Superior temporal gyrus (tissue), 1 donor: ENCODE data around the gene RORC.
"Not testable (repeated sequence)": the region's sequence is repeated elsewhere in the genome, so short reads cannot be mapped to it uniquely, and the experiment has no call there.

Source experiments
- DNase-seq: peaks from one replicate; pipeline ENCODE4 v3.0.0-alpha.2; 2016; ENCODE audit errors: extremely low spot score

The RORC gene

GRCh38 chr1:151831605-151832004 lies at the start of gene RORC:
Gene RORC (minus strand): TSS chr1:151831802. CDS start chr1:151831764, 38 bp downstream.
- DNase-seq, result no peak

- no peak for DNase-seq
Measured at GRCh38 chr1:151875419-151876097, 44.0 kb upstream of the RORC start.

- DNase-seq, result not testable (repeated sequence)
Measured at GRCh38 chr1:151872776-151873175, 41.2 kb upstream of the RORC start.

- no peak for DNase-seq
Measured at GRCh38 chr1:151871284-151872030, 39.9 kb upstream of the RORC start.

- DNase-seq, result peak; percentile 69
Measured at GRCh38 chr1:151868486-151868885, 36.9 kb upstream of the RORC start.

GRCh38 chr1:151867765-151868411 lies 36.3 kb upstream of the RORC start:
- DNase-seq, result no peak

GRCh38 chr1:151867321-151867720 lies 35.7 kb upstream of the RORC start:
- DNase-seq, result no peak

- DNase-seq, result no peak
Measured at GRCh38 chr1:151864411-151864810, 32.8 kb upstream of the RORC start.

GRCh38 chr1:151862604-151863003 lies 31.0 kb upstream of the RORC start:
- DNase-seq, result no peak

- DNase-seq, result no peak
Measured at GRCh38 chr1:151860504-151861187, 29.0 kb upstream of the RORC start.

GRCh38 chr1:151859891-151860293 lies 28.3 kb upstream of the RORC start:
- DNase-seq, result no peak

GRCh38 chr1:151858886-151859665 lies 27.5 kb upstream of the RORC start:
- no peak for DNase-seq

GRCh38 chr1:151858030-151858746 lies 26.6 kb upstream of the RORC start:
- DNase-seq, result no peak

- no peak for DNase-seq
Measured at GRCh38 chr1:151855933-151856332, 24.3 kb upstream of the RORC start.

GRCh38 chr1:151855516-151855915 lies 23.9 kb upstream of the RORC start:
- not testable (repeated sequence) for DNase-seq

GRCh38 chr1:151854658-151855057 lies 23.1 kb upstream of the RORC start:
- no peak for DNase-seq

GRCh38 chr1:151853411-151853943 lies 21.9 kb upstream of the RORC start, which contains the start of gene THEM5:
Gene THEM5 (minus strand): TSS chr1:151853712. CDS start chr1:151853565, 147 bp downstream.
- no peak for DNase-seq

GRCh38 chr1:151852733-151853132 lies 21.1 kb upstream of the RORC start:
- no peak for DNase-seq

GRCh38 chr1:151851886-151852285 lies 20.3 kb upstream of the RORC start:
- no peak for DNase-seq

- DNase-seq, result no peak
Measured at GRCh38 chr1:151849871-151850270, 18.3 kb upstream of the RORC start.
